GM12878 (cell line): ENCODE data around the gene ZNF766. TPM values are rescaled to one million over a fixed set of nuclear protein-coding genes. Genes with fewer than 3 reads are reported as not detected.

Source experiments
- ATAC-seq: fragments of 200-7000 bp; cut with Tn5 transposase; 3 replicates; pipeline ENCODE4 v1.9.1; 2020; ENCODE audit warnings: mild to moderate bottlenecking, moderate library complexity
- BruUV-seq: library from RNA; stranded (reverse); fragments of 400-500 nt; replicated peaks from 2 replicates; lab custom pipeline; 2021; lab: Mats Ljungman, UMichigan
- CTCF ChIA-PET: fragments of 300-600 bp; sonication (Branson Sonifier 250); formaldehyde crosslinking; extraction: SDS; loops from one replicate; lab custom pipeline; 2021; ENCODE audit warnings: inconsistent platforms; lab: Yijun Ruan, JAX
- POLR2A ChIA-PET: fragments of 350-600 bp; formaldehyde crosslinking; extraction: SDS; loops from one replicate; lab custom pipeline; 2021; ENCODE audit warnings: inconsistent platforms; lab: Charles Lee
- RAD21 ChIA-PET: fragments of 300-600 bp; sonication (Branson Sonifier 250); formaldehyde crosslinking; loops from one replicate; lab custom pipeline; 2023; ENCODE audit warnings: antibody characterized with exemption; ENCODE audit not compliant: unreplicated experiment; lab: Charles Lee
- SMC1A ChIA-PET: fragments of 300-600 bp; sonication (Branson Sonifier 250); formaldehyde crosslinking; loops from one replicate; lab custom pipeline; 2023; ENCODE audit not compliant: unreplicated experiment, uncharacterized antibody; lab: Charles Lee
- DNase-seq: peaks from one replicate; pipeline ENCODE4 v3.0.0-alpha.2; 2011; ENCODE audit warnings: low read depth, low spot score
- FAIRE-seq: peaks from 3 replicates; lab custom pipeline; 2011; peaks lifted over from hg19 to GRCh38; lab: Jason Lieb, UNC
- H2AFZ ChIP-seq: 2 replicates; pipeline ENCODE4 v1.6.0; 2011; ENCODE audit warnings: low read depth, low read length, control low read depth; ENCODE audit not compliant: control insufficient read depth
- H3K27ac ChIP-seq: 2 replicates; pipeline ENCODE4 v1.5.1; 2011; ENCODE audit warnings: control low read depth; ENCODE audit not compliant: control insufficient read depth, insufficient read depth
- H3K27me3 ChIP-seq, 2 experiments: replicated peaks in 1 of 2; 2 replicates each; pipeline versions ENCODE4 v1.6.0 to v1.6.1; 2011; ENCODE audit warnings: low read length in 1 of 2; ENCODE audit not compliant: control insufficient read depth in 2 of 2, insufficient read depth in 2 of 2
- H3K36me3 ChIP-seq, 2 experiments: 2 replicates each; pipeline ENCODE4 v1.5.1; 2011; ENCODE audit warnings: low read length in 1 of 2; ENCODE audit not compliant: control insufficient read depth in 2 of 2, insufficient read depth in 2 of 2
- H3K4me1 ChIP-seq: 2 replicates; pipeline ENCODE4 v1.6.1; 2011; ENCODE audit warnings: mild to moderate bottlenecking, low read length, moderate library complexity, mixed read lengths; ENCODE audit not compliant: control insufficient read depth, insufficient read depth
- H3K4me2 ChIP-seq: 2 replicates; pipeline ENCODE4 v1.6.0; 2011; ENCODE audit warnings: control low read depth; ENCODE audit not compliant: control insufficient read depth, insufficient read depth
- H3K4me3 ChIP-seq: fragments of 200-600 bp; sonication (generic); 2 replicates; pipeline ENCODE4 v1.5.1; 2016
- H3K79me2 ChIP-seq: 2 replicates; pipeline ENCODE4 v1.6.0; 2011; ENCODE audit warnings: low read length; ENCODE audit not compliant: control insufficient read depth, insufficient read depth
- H3K9ac ChIP-seq: 2 replicates; pipeline ENCODE4 v1.8.0; 2011; ENCODE audit warnings: low read length, control low read depth, mixed read lengths; ENCODE audit not compliant: control insufficient read depth, insufficient read depth
- H3K9me3 ChIP-seq: replicated peaks from 3 replicates; pipeline ENCODE4 v1.5.1; 2011; ENCODE audit warnings: mild to moderate bottlenecking, low read length; ENCODE audit not compliant: control insufficient read depth, insufficient read depth
- H4K20me1 ChIP-seq: 2 replicates; pipeline ENCODE4 v1.6.0; 2011; ENCODE audit not compliant: control insufficient read depth, insufficient read depth
- CEBPB ChIP-seq, 2 experiments: fragments of 150-350 bp in 1 of 2; IDR thresholded peaks; 2 replicates each; pipeline ENCODE4 v1.6.1; 2012 to 2014; ENCODE audit warnings: low read depth in 2 of 2, low read length in 2 of 2, borderline replicate concordance in 1 of 2, inconsistent platforms in 1 of 2
- ETV6 ChIP-seq, 2 experiments: fragments of 450-650 bp in 1 of 2; IDR thresholded peaks in 1 of 2; conservative IDR thresholded peaks in 1 of 2; 2 replicates each; pipeline ENCODE4 v1.6.1; 2014; ENCODE audit warnings: antibody characterized with exemption in 1 of 2, borderline replicate concordance in 1 of 2, low read depth in 1 of 2, mild to moderate bottlenecking in 1 of 2, moderate library complexity in 1 of 2
- FOXK2 ChIP-seq: fragments of 450-650 bp; IDR thresholded peaks from 2 replicates; pipeline ENCODE4 v1.6.1; 2017; ENCODE audit warnings: mild to moderate bottlenecking, moderate library complexity
- HDGF ChIP-seq: fragments of 450-650 bp; IDR thresholded peaks from 2 replicates; pipeline ENCODE4 v1.6.1; 2016; ENCODE audit warnings: antibody characterized with exemption
- LARP7 ChIP-seq: fragments of 450-650 bp; IDR thresholded peaks from 2 replicates; pipeline ENCODE4 v1.6.1; 2017; ENCODE audit warnings: mild to moderate bottlenecking
- MEF2B ChIP-seq: fragments of 450-650 bp; IDR thresholded peaks from 2 replicates; pipeline ENCODE4 v1.6.1; 2018; ENCODE audit warnings: mild to moderate bottlenecking, moderate library complexity; ENCODE audit not compliant: partially characterized antibody, poor library complexity, severe bottlenecking
- NFYA ChIP-seq: IDR thresholded peaks from 2 replicates; pipeline ENCODE4 v1.6.1; 2011; ENCODE audit warnings: low read depth, mild to moderate bottlenecking, low read length, improper control_type of control experiment, borderline replicate concordance
- NR2C2 ChIP-seq: IDR thresholded peaks from 2 replicates; pipeline ENCODE4 v1.6.1; 2011; ENCODE audit warnings: borderline replicate concordance, low read depth; ENCODE audit not compliant: control insufficient read depth, insufficient read length
- RELA ChIP-seq: fragments of 450-650 bp; IDR thresholded peaks from 2 replicates; pipeline ENCODE4 v1.8.0; 2014; ENCODE audit warnings: borderline replicate concordance; ENCODE audit not compliant: partially characterized antibody
- ZNF384 ChIP-seq: IDR thresholded peaks from 2 replicates; pipeline ENCODE4 v1.6.1; 2012; ENCODE audit warnings: low read depth, mild to moderate bottlenecking, low read length, improper control_type of control experiment, borderline replicate concordance
- WGBS: methylation state at CpG from one replicate; pipeline ENCODE4 v1.1.6; 2016; ENCODE audit warnings: low lambda C conversion rate; ENCODE audit not compliant: insufficient replicate concordance, insufficient coverage; ENCODE audit errors: missing lambda C conversion rate; 5-methylcytosine and 5-hydroxymethylcytosine counted together
- in situ Hi-C: fragments of 300-500 bp; cut with MboI; formaldehyde crosslinking; loops from 9 replicates; pipeline ENCODE4 v1.14.3; 2018; ENCODE audit warnings: mixed read lengths
- intact Hi-C: fragments of 100-400 bp; cut with micrococcal nuclease; formaldehyde crosslinking; loops from one replicate; pipeline ENCODE4 v1.14.2; 2022; ENCODE audit not compliant: unreplicated experiment
- polyA plus RNA-seq, 11 experiments: library from polyadenylated mRNA; depleted of rRNA in 4 of 11; unstranded in 6 of 11; stranded (reverse) in 5 of 11; fragments of >200 nt; fragmentation: Nextera tagmentation in 4 of 11; fragmentation: Illumina TruSeq in 1 of 11; extraction: Ambion mirVana in 4 of 11; extraction: Trizol in 1 of 11; gene quantifications; 1 replicate in 1 of 11; 2 replicates in 10 of 11; pipeline versions ENCODE4 v1.2.1 to v1.2.3, GENCODE V29; 2011 to 2016; ENCODE audit warnings: inconsistent platforms in 2 of 11, missing spikeins in 2 of 11, low read depth in 1 of 11
- total RNA-seq, 4 experiments: library from RNA; depleted of rRNA in 3 of 4; stranded (reverse); fragments of >200 nt in 3 of 4; fragmentation: Illumina TruSeq in 1 of 4; extraction: Trizol in 1 of 4; gene quantifications; 2 replicates each; pipeline versions ENCODE4 v1.2.1 to v1.2.3, GENCODE V29; 2013 to 2021
- TF ChIP-seq, protein P1 (sequence below): fragments of 450-650 bp; IDR thresholded peaks from 2 replicates; pipeline ENCODE4 v1.6.1; 2017; ENCODE audit warnings: low read depth, mild to moderate bottlenecking, moderate library complexity

Gene ZNF766
- total and polyA plus RNA-seq, 10 of the 15 experiments (the other 5 are each of a cell fraction or from before 2014, with no cell fraction given): 7.2 to 20.0 (median 16.4) TPM

DNA sequence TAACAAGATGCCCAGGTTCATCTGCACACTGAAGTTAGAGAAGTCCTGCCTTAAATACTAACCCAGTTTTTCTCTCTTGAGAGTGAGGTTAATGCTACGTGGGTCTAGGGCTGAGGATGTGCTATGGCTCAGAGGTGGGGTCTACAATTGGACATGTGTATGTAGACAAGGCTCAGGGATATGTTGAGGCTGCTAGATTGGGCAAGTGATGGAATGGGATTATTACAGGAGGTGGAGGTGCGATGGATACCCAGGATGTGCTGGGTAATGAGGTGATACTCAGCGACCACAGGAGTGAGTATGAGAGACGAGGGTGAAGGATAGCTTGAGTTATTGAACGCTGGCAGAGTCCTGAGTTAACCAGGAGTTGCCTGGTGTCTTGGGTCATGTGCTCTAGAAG, 41.4 kb upstream of the ZNF766 start (continued):
- TF ChIP-seq CEBPB (IDR thresholded peaks at IDR 0.05; ENCODE audit: borderline replicate concordance in 1 of 2, low read depth in 2 of 2, low read length in 2 of 2) (no peak), NR2C2 (no peak), FOXK2 (no peak)

DNA sequence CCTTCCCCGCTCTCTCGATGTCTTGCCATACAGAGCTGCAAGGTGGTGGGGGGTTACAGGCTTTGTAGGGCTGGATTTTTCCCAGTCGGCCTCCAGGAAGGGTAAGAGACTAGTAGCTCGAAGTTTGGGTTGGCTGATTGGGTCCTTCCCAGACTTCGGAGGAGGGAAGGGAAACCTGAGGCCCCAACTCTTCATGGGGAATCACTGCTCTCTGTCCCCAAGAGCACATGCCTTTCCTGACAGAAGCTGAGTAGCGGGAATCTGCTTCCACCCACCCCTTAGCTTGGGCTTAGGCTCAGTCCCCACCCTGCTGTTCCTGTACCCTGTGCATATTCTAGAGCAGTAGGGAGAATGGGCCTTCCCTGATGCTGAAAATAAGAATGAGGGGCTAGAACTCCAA, 39.9 kb upstream of the ZNF766 start:
- ChIA-PET RAD21 (no interaction called here), CTCF (interaction anchor here (0.8 kb wide), 1 partner anchor 89 kb away, joined by 3 read pairs; no protein-coding TSS in a partner anchor), POLR2A (no interaction called here), SMC1A (interaction anchor here (0.7 to 2.4 kb wide), 3 partner anchors 40 to 89 kb away, joined by 3 to 4 read pairs (median 3); partner anchors contain the start of genes PPP2R1A and ZNF836)
- Histone ChIP-seq H3K4me2 (no peak overlapping the region), H3K36me3 (peaks cover 15 to 32% of the 10 kb centered on the region in 2 experiments), H3K4me1 (no peaks in the 10 kb centered on the region), H3K27me3 (no peaks in the 10 kb centered on the region), H4K20me1 (no peaks in the 10 kb centered on the region), H3K9ac (no peak overlapping the region), H2AFZ (no peak overlapping the region), H3K9me3 (no peaks in the 10 kb centered on the region), H3K79me2 (no peaks in the 10 kb centered on the region), H3K27ac (no peak overlapping the region), H3K4me3 (no peak overlapping the region)
- TF ChIP-seq RELA (no peak), ZNF384 (no peak), HDGF (no peak), LARP7 (no peak), MEF2B (no peak), NFYA (no peak), ETV6 (conservative IDR thresholded peaks at IDR 0.05 in 1 of 2, IDR thresholded peaks at IDR 0.05 in 1 of 2; ENCODE audit: borderline replicate concordance in 1 of 2, low read depth in 1 of 2) (no peak)
- TF ChIP-seq, protein P1, sequence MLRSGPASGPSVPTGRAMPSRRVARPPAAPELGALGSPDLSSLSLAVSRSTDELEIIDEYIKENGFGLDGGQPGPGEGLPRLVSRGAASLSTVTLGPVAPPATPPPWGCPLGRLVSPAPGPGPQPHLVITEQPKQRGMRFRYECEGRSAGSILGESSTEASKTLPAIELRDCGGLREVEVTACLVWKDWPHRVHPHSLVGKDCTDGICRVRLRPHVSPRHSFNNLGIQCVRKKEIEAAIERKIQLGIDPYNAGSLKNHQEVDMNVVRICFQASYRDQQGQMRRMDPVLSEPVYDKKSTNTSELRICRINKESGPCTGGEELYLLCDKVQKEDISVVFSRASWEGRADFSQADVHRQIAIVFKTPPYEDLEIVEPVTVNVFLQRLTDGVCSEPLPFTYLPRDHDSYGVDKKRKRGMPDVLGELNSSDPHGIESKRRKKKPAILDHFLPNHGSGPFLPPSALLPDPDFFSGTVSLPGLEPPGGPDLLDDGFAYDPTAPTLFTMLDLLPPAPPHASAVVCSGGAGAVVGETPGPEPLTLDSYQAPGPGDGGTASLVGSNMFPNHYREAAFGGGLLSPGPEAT: no peak
- BruUV-seq: no TSS peak
- in situ Hi-C loops (no loop called here), intact Hi-C loops (no loop called here)
- ATAC-seq (no peak; the same call in 2 of the 3 replicates), FAIRE-seq (no peak), DNase-seq (no peak)
- whole genome bisulfite sequencing: 98% methylated on average over 6 of the region's 6 CpGs
